ENCODE results near the gene TPR.

- TF ChIP-seq, protein P1, sequence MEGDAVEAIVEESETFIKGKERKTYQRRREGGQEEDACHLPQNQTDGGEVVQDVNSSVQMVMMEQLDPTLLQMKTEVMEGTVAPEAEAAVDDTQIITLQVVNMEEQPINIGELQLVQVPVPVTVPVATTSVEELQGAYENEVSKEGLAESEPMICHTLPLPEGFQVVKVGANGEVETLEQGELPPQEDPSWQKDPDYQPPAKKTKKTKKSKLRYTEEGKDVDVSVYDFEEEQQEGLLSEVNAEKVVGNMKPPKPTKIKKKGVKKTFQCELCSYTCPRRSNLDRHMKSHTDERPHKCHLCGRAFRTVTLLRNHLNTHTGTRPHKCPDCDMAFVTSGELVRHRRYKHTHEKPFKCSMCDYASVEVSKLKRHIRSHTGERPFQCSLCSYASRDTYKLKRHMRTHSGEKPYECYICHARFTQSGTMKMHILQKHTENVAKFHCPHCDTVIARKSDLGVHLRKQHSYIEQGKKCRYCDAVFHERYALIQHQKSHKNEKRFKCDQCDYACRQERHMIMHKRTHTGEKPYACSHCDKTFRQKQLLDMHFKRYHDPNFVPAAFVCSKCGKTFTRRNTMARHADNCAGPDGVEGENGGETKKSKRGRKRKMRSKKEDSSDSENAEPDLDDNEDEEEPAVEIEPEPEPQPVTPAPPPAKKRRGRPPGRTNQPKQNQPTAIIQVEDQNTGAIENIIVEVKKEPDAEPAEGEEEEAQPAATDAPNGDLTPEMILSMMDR (IDR thresholded peaks at IDR 0.05; ENCODE audit: poor library complexity), result no peak
- TF ChIP-seq EZH2 (IDR thresholded peaks at IDR 0.05; ENCODE audit: borderline replicate concordance) (no peak), EZH2phosphoT487 (IDR thresholded peaks at IDR 0.05; ENCODE audit: low read depth, severe bottlenecking, unreplicated experiment) (no peak)
These were observed 63.5 kb downstream of the TPR start for GRCh38 chr1:186311375-186312051.

All from hepatocyte (in vitro differentiated cells).